GM13977 (cell line): ENCODE measurements around the gene EZH1.

Experiments used
- DNase-seq: peaks from one replicate; pipeline ENCODE4 v3.0.0; 2012; ENCODE audit warnings: low spot score
- in situ Hi-C: fragments of 300-500 bp; cut with MboI; formaldehyde crosslinking; loops from one replicate; pipeline ENCODE4 v1.12.0; 2022; ENCODE audit warnings: low sequenced_read_pairs, low pct_unique_long_range_greater_than_20kb, mixed read lengths, inconsistent platforms; ENCODE audit not compliant: unreplicated experiment
- TF ChIP-seq, protein P1 (sequence below): IDR thresholded peaks from 2 replicates; pipeline ENCODE4 v1.5.1; 2012; ENCODE audit warnings: mild to moderate bottlenecking, control low read depth; ENCODE audit not compliant: insufficient read depth; ENCODE audit errors: extremely low read depth, missing control alignments

EZH1 gene

DNA sequence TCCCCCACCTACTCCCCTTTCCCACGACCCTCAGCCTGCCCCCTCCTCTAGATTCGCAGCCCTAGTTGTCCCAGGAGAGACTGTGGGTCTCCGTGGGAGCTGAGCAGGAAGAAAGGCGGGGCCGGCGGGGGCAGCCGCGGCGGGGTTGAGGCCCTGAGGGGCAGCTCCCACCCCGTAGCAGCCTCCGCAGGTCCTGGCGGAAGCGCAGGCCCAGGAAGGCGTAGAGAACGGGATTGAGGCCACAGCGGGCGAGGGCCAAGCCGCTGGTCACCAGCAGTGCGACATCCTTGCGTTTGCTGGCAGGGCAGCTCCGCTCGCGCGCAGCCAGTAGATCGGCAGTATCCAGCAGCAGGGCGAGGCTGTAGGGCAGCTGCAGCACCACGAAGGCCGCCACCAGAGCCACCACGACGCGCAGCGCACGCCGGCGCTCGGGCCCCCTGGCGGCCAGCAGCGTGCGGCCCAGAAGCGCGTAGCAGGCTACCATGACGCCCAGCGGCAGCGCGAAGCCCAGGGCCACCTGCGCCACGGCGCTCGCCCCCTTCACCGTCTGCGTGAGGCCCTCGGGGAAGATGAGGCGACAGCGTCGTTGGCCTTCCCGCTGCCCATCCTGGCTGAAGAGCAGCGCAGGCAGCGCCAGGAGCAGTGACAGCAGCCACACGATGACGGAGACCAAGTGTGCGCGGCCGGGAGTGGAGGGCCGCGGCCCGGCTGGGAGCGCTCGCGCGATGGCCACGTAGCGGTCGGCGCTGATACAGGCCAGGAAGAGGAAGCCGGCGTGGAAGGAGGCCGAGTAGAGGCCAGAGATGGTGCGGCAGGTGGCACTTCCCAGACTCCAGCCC lies 65.1 kb downstream of the EZH1 start:
- TF ChIP-seq, protein P1, sequence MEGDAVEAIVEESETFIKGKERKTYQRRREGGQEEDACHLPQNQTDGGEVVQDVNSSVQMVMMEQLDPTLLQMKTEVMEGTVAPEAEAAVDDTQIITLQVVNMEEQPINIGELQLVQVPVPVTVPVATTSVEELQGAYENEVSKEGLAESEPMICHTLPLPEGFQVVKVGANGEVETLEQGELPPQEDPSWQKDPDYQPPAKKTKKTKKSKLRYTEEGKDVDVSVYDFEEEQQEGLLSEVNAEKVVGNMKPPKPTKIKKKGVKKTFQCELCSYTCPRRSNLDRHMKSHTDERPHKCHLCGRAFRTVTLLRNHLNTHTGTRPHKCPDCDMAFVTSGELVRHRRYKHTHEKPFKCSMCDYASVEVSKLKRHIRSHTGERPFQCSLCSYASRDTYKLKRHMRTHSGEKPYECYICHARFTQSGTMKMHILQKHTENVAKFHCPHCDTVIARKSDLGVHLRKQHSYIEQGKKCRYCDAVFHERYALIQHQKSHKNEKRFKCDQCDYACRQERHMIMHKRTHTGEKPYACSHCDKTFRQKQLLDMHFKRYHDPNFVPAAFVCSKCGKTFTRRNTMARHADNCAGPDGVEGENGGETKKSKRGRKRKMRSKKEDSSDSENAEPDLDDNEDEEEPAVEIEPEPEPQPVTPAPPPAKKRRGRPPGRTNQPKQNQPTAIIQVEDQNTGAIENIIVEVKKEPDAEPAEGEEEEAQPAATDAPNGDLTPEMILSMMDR = peak; percentile 92
- in situ Hi-C loops = loop anchor here (10.0 kb wide), 1 partner anchor 105 kb away; the partner anchor contains the start of gene PSMC3IP
- peak; percentile 89 for DNase-seq

DNA sequence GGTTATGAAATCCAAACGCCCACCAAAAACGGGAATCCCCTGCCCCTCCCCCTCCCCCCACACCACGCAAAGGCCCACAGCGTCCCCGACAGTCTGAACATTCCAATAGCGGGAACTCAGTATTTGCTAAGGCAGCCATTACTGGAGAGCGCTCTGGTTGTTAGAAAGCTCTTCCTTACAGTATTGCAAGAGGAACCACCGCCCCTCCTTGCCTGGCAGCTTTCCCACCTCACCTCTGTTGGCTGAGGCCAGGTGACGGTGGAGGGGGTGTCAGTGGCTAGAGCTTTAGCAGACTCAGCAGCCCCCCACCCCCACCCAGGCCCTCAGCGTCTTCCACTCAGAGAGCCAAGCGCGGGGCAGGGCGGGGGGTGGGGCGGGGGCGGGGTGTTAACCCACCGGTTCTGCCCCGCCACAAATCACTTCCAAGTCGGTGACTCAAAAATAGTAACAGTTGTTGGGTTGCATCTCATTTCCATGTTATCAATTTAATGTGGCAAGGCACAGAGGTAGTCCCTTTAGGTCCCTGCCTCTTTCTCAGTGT lies 65.8 kb downstream of the EZH1 start:
- in situ Hi-C loops = no loop called here
- DNase-seq = peak; percentile 76
- TF ChIP-seq, protein P1 = peak; percentile 24

DNA sequence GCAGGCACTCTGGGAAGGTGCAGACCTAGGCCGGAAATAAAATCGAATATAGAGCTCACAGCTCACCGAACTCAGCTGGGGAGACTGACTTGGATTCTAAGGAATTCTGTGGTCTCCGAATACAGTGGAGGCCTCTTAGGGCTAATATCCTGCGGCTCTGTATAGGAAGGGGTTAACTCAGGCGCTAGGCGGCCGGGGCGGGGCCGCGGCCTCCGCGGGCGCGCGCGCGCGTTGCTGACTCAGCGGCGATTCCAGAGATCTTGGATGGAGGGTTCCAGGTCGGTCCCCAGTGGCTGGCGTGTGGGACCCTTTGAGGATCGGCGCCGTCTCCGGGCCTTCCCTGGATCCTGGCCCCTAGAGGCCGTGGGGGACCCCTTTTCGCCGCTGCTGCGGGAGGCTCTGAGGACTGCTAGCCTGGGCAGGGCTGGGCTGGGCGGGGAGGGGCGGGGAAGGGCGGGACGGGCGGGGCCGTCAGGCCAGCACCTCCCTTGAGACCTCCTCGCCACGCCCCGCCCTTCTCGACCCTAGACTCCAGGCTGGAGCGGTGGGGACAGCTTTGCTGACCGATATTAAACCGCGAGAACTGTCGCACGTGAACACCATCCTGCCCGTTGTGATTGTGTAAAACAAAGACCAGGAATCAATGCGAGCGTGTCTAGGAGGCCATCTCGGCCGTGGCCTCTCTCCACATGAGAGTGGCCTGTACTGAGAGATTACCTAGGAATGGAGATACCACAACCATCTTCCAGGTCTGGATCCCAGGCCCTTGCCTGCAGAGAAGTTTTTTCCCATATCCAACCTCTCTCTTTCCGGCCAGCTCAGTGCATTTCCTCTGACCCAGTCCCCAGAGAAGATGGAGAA lies 66.7 kb downstream of the EZH1 start:
- peak; percentile 94 for DNase-seq
- TF ChIP-seq, protein P1 = no peak
- in situ Hi-C loops = no loop called here

DNA sequence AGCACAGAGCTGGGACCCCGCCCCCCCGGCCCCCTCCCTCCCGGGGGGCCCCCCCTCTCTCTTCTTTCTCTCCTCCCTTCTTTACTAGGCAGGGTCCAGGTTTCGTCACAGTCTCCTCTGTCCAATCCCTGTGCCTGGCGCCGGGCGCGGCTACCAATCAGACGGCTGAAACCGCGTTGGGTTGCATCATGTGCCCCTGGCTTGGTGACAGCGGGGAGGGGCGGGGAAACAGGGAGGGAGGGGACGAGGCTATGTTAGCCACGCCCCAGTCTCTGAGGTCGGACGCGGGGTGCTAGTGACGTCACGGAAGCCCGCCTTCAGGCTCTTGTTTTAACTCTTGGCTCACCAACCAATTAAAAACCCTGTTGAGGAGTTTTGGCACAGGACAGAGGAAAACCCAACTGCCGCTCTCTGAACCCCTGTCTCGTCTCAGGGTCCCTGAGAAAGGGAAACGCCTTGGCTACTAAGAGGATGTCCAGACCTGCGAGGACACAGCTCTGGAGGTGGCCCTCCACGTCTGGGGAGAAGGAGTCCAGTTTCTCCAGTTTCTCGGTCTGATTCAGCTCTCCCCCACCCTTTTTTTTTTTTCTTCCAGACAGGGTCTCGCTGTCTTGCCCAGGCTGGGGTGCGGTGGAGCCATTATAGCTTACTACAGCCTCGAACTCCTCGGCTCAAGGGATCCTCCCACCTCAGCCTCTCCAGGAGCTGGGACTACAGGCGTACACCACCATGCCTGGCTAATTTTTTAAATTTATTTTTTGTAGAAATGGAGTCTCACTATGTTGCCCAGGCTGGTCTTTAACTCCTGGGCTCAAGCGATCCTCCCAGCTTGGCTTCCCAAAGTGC lies 67.6 kb downstream of the EZH1 start:
- in situ Hi-C loops = no loop called here
- TF ChIP-seq, protein P1 = no peak
- peak; percentile 100 for DNase-seq

DNA sequence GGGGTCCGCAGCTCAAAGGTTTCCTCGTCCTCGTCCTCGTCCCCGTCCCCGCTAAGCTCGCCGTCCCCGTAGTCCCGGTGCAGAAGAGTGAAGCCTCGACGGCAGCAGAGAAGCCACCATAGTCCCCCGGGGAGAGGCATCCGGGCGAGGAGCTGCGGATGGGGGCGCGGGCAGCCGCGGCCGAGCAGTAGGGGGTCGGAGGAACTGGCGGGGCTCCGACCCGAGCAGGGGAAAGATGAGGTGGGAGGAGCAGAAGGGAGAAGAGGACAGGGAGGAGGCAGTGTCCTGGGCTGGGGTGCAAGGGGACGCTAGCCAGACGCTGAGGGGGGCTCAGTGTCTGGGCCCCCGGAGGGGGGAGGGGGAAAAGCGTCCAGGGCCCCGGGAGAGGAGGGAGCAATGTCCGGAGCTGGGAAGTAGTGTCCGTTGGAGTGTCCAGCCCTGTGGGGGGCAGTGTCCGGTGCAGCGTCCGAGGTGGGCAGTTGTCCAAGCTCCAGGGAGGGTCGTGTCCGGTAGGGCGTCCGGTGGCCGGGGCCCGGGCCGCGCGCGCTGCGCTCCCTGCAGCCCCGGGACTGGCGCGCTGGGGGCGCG lies 68.3 kb downstream of the EZH1 start, which contains the start of gene PLEKHH3:
TSS of gene PLEKHH3 (minus strand) at position 571 of the 588 bp plus-strand sequence. CDS start at position 140, 431 bp downstream.
- TF ChIP-seq, protein P1 = peak; percentile 0
- in situ Hi-C loops = no loop called here
- DNase-seq = no peak
